Omental fat pad (tissue), 4 donors: ENCODE measurements around the gene NOL4L. TPM values are rescaled to one million over a fixed set of nuclear protein-coding genes. Genes with fewer than 3 reads are reported as not detected.
"Not testable (repeated sequence)": the region's sequence is repeated elsewhere in the genome, so short reads cannot be mapped to it uniquely, and the experiment has no call there.

ENCODE experiments used
- ATAC-seq: fragments of 150-250 bp; one replicate; pipeline ENCODE4 v1.9.1; 2016; ENCODE audit warnings: mild to moderate bottlenecking, moderate library complexity; ENCODE audit not compliant: low FRiP score
- DNase-seq: peaks from one replicate; pipeline ENCODE4 v3.0.0-alpha.2; 2019; ENCODE audit warnings: low spot score
- total RNA-seq, 4 donors: library from RNA; depleted of rRNA; stranded (reverse); fragments of >200 nt; gene quantifications; one replicate each; pipeline ENCODE4 v1.1.0, GENCODE V29; 2016
- TF ChIP-seq, protein P1 (sequence below), 3 donors: fragments of 450-650 bp; IDR thresholded peaks; one replicate each; pipeline ENCODE4 v1.5.1; 2016 to 2017; ENCODE audit warnings: antibody characterized with exemption in 3 of 3, mild to moderate bottlenecking in 3 of 3, moderate library complexity in 2 of 3

NOL4L gene
- total RNA-seq, 4 donors from 2014 or later, result 6.8 to 15.3 (median 13.6) TPM

GRCh38 chr20:32596681-32597252, 11.6 kb upstream of the NOL4L start:
- DNase-seq (no peak), ATAC-seq (no peak)
- TF ChIP-seq, protein P1, sequence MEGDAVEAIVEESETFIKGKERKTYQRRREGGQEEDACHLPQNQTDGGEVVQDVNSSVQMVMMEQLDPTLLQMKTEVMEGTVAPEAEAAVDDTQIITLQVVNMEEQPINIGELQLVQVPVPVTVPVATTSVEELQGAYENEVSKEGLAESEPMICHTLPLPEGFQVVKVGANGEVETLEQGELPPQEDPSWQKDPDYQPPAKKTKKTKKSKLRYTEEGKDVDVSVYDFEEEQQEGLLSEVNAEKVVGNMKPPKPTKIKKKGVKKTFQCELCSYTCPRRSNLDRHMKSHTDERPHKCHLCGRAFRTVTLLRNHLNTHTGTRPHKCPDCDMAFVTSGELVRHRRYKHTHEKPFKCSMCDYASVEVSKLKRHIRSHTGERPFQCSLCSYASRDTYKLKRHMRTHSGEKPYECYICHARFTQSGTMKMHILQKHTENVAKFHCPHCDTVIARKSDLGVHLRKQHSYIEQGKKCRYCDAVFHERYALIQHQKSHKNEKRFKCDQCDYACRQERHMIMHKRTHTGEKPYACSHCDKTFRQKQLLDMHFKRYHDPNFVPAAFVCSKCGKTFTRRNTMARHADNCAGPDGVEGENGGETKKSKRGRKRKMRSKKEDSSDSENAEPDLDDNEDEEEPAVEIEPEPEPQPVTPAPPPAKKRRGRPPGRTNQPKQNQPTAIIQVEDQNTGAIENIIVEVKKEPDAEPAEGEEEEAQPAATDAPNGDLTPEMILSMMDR (IDR thresholded peaks at IDR 0.05), result no peak

GRCh38 chr20:32595143-32595542, 10.0 kb upstream of the NOL4L start:
- ATAC-seq, result no peak
- TF ChIP-seq, protein P1 (IDR thresholded peaks at IDR 0.05), result no peak
- DNase-seq, result no peak

DNA sequence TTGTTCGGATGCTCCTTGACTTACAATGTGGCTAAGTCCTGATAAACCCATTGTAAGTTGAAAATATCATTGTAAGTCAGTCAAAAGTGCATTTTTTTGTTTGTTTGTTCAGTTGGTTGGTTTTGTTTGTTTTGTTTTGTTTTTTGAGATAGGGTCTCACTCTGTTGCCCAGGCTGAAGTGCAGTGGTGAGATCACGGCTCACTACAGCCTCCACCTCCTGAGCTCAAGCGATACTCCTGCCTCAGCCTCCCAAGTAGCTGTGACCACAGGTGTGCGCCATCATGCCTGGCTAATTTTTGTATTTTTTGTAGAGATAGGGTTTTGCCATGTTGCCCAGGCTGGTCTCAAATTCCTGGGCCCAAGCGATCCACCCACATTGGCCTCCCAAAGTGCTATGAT, 9.5 kb upstream of the NOL4L start:
- ATAC-seq, DNase-seq: not testable (repeated sequence)

DNA sequence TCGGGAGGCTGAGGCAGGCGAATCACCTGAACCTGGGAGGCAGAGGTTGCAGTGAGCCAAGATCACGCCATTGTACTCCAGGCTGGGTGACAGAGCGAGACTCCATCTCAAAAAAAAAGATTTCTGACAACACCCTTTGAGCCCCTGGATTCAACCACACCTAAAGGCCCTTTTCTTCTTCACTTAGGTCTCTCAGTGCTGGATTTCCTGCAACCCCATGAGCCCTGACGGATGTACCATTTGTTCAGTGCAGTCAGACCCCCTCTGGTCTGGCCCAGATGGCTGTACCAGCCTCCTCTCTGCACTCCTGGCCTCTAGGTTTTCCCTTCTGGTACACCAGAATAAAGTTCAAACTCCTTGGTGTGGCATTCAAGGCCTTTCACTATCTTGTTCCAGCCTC, 9.1 kb upstream of the NOL4L start:
- ATAC-seq (no peak), DNase-seq (no peak)
- TF ChIP-seq, protein P1 (IDR thresholded peaks at IDR 0.05), result no peak

DNA sequence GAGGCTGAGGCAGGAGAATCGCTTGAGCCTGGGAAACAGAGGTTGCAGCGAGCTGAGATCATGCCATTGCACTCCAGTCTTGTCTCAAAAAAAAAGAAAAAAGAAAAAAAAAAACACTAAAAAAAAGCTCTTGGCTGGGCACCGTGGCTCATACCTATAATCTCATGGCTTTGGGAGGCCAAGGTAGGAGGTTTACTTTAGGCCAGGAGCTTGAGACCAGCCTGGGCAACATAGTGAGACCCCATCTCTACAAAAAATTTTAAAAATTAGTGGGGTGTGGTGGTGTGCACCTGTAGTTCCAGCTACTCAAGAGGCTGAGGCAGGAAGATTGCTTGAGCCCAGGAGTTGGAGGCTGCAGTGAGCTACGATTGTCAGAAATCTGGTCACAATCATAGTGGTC, 7.5 kb upstream of the NOL4L start:
- DNase-seq, ATAC-seq: not testable (repeated sequence)

GRCh38 chr20:32592022-32592421, 6.9 kb upstream of the NOL4L start:
- TF ChIP-seq, protein P1 (IDR thresholded peaks at IDR 0.05), result no peak
- ATAC-seq, result no peak

DNA sequence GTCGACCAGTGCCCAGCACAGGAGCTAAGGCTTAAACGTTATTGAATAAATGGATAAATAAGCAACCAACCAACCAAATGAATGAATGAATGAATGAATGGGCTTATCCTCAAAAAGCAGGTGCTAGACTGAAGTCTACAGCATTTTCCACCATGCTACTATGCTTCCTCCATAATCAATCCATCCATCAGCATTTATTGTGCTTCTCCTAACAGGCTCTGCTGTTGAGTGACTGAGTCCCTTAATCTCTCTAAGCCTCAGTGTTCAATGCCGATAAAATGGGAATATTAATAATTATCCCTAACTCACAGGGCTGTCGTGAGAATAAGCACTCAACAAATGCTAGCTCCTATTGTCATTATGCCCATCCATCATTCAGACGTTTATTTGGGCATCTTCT, 4.6 kb upstream of the NOL4L start:
- TF ChIP-seq, protein P1 (IDR thresholded peaks at IDR 0.05), result no peak
- no peak for ATAC-seq
- no peak for DNase-seq

More at GRCh38 chr20:32592022-32592421, 6.9 kb upstream of the NOL4L start:
- DNase-seq, result no peak

GRCh38 chr20:32589256-32589655, 4.1 kb upstream of the NOL4L start:
- DNase-seq, result no peak
- ATAC-seq, result no peak
- TF ChIP-seq, protein P1 (IDR thresholded peaks at IDR 0.05), result no peak
